SK-N-SH (cell line): Measurements from ENCODE around the gene USP9Y. TPM values are rescaled to one million over a fixed set of nuclear protein-coding genes. Genes with fewer than 3 reads are reported as not detected.

Source experiments
- polyA plus RNA-seq, 3 experiments: library from polyadenylated mRNA; depleted of rRNA; stranded (reverse); fragments of >200 nt; gene quantifications; 2 replicates each; pipeline ENCODE4 v1.2.3, GENCODE V29; 2012

Gene USP9Y
- polyA plus RNA-seq, 1 of the 3 experiments (the other 2 are of a cell fraction): not detected

Other genes starting within 250 kb of the USP9Y start
- not detected in 2 replicates for gene DDX3Y, start 203.6 kb downstream of the USP9Y start, polyA plus RNA-seq (2012; rRNA removed)